ENCODE measurements around the gene ZNF221. TPM values are rescaled to one million over a fixed set of nuclear protein-coding genes. Genes with fewer than 3 reads are reported as not detected.

The ZNF221 gene
- total and polyA plus RNA-seq, 9 of the 15 experiments (the other 6 are each of a cell fraction or from before 2014, with no cell fraction given): 0.32 to 1.4 (median 0.45) TPM

DNA sequence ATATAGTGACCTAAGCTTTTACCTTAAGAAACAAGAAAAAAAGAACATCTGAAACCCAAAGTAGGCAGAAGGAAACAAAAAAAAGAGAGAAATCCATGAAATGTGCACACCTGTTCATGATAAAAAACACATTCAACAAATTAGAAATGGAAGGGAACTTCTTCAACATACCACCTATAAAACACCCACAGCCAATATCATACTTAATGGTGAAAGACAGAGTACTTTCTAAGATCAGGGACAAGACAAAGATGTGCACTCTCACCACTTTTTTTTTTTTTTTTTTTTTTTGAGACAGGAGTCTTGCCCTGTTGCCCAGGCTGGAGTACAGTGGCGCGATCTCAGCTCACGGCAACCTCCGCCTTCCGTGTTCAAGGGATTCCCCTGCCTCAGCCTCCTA, 45.1 kb upstream of the ZNF221 start:
- in situ Hi-C loops (cut with MboI): no loop called here

DNA sequence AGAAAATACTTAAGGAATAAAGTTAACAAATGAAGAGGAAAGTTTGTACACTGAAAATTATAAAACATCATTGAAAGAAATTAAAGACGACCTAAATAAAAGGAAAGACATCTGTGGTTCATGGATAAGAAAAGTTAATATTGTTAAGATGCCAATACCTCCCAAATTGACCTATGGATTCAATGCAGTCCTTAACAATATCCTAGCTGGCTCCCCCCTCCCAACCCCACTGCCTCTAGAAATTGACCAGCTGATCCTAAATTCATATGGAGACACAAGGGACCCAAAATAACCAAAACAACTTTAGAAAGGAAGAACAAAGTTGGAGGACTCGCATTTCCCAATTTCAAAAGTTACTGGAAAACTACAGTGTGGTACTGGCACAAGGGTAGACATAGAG, 44.3 kb upstream of the ZNF221 start:
- DNase-seq (ENCODE audit: extremely low read depth in 1 of 4, low spot score in 3 of 4) (no peak), FAIRE-seq (no peak), ATAC-seq (no peak)
- in situ Hi-C loops (cut with MboI) (no loop called here), intact Hi-C loops (cut with micrococcal nuclease) (no loop called here)
- no TSS peak for BruUV-seq (replicated peaks)
- 0% methylated on average over 2 of the region's 2 CpGs for WGBS (ENCODE audit: insufficient coverage, low coverage, missing lambda C conversion rate)
- no peak overlapping the region for H3K4me2 ChIP-seq (ENCODE audit: insufficient read depth, low read length)
- ChIA-PET POLR2A (no interaction called here), CTCF (ENCODE audit: low intra/inter-chr PET ratio) (no interaction called here)
- no peaks in the 10 kb centered on the region for H3K79me2 ChIP-seq (ENCODE audit: control insufficient read depth, insufficient read depth, low read length)
- H3K4me1 ChIP-seq (replicated peaks in 1 of 2; ENCODE audit: control insufficient read depth in 2 of 2, insufficient read depth in 2 of 2, low read length in 2 of 2): no peaks in the 10 kb centered on the region; a peak in 1 of 5 replicates
- no peak for TF ChIP-seq SMAD3 (CRISPR knock-in tag; conservative IDR thresholded peaks at IDR 0.05)
- no peak for TF ChIP-seq ARNT (IDR thresholded peaks at IDR 0.05)
- TF ChIP-seq TEAD1 (CRISPR knock-in tag; IDR thresholded peaks at IDR 0.05): no peak
- no peak for TF ChIP-seq SRSF3 (IDR thresholded peaks at IDR 0.05; ENCODE audit: insufficient read depth, low read length)
- no peak for TF ChIP-seq PTBP1 (IDR thresholded peaks at IDR 0.05; ENCODE audit: low read depth, low read length)
- H3K9me1 ChIP-seq (ENCODE audit: control insufficient read depth, insufficient read depth, low read length): no peaks in the 10 kb centered on the region
- H2AFZ ChIP-seq (ENCODE audit: low read depth, low read length): no peak overlapping the region
- no peak overlapping the region for H3K4me3 ChIP-seq
- no peaks in the 10 kb centered on the region for H4K20me1 ChIP-seq (replicated peaks; ENCODE audit: control insufficient read depth, insufficient read depth, low read length)
- no peaks in the 10 kb centered on the region for H3K36me3 ChIP-seq (ENCODE audit: control insufficient read depth, insufficient read depth, low read length)
- H3K27me3 ChIP-seq (ENCODE audit: control insufficient read depth in 2 of 2, insufficient read depth in 2 of 2, low read length in 2 of 2): no peaks in the 10 kb centered on the region
- H3K9ac ChIP-seq (ENCODE audit: insufficient read depth in 1 of 2, low read depth in 2 of 2, low read length in 2 of 2): no peak overlapping the region
- H3K9me3 ChIP-seq (replicated peaks; ENCODE audit: control insufficient read depth, insufficient read depth, low read depth, low read length): no peaks in the 10 kb centered on the region; the same call in 1 of the 2 replicates
- no peak overlapping the region for H3K27ac ChIP-seq (ENCODE audit: extremely low read depth, low read depth, low read length)

More for the DNA sequence above, 45.1 kb upstream of the ZNF221 start:
- TF ChIP-seq SMARCC2 (IDR thresholded peaks at IDR 0.05; ENCODE audit: low read depth): no peak
- TF ChIP-seq, protein P1, sequence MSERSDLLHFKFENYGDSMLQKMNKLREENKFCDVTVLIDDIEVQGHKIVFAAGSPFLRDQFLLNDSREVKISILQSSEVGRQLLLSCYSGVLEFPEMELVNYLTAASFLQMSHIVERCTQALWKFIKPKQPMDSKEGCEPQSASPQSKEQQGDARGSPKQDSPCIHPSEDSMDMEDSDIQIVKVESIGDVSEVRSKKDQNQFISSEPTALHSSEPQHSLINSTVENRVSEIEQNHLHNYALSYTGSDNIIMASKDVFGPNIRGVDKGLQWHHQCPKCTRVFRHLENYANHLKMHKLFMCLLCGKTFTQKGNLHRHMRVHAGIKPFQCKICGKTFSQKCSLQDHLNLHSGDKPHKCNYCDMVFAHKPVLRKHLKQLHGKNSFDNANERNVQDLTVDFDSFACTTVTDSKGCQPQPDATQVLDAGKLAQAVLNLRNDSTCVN (CRISPR knock-in tag; IDR thresholded peaks at IDR 0.05): no peak
- TF ChIP-seq ZNF197 (CRISPR knock-in tag; IDR thresholded peaks at IDR 0.05; ENCODE audit: low read depth): no peak
- Histone ChIP-seq H3K27me3 (ENCODE audit: control insufficient read depth in 2 of 2, insufficient read depth in 2 of 2, low read length in 2 of 2) (no peaks in the 10 kb centered on the region), H3K4me1 (replicated peaks in 1 of 2; ENCODE audit: control insufficient read depth in 2 of 2, insufficient read depth in 2 of 2, low read length in 2 of 2) (no peaks in the 10 kb centered on the region; a peak in 2 of 5 replicates), H2AFZ (ENCODE audit: low read depth, low read length) (no peak overlapping the region), H3K79me2 (ENCODE audit: control insufficient read depth, insufficient read depth, low read length) (no peaks in the 10 kb centered on the region), H3K4me3 (no peak overlapping the region), H4K20me1 (replicated peaks; ENCODE audit: control insufficient read depth, insufficient read depth, low read length) (no peaks in the 10 kb centered on the region), H3K4me2 (ENCODE audit: insufficient read depth, low read length) (no peak overlapping the region), H3K27ac (ENCODE audit: extremely low read depth, low read depth, low read length) (no peak overlapping the region), H3K36me3 (ENCODE audit: control insufficient read depth, insufficient read depth, low read length) (no peaks in the 10 kb centered on the region), H3K9me1 (ENCODE audit: control insufficient read depth, insufficient read depth, low read length) (no peaks in the 10 kb centered on the region), H3K9me3 (replicated peaks; ENCODE audit: control insufficient read depth, insufficient read depth, low read depth, low read length) (peaks cover 2% of the 10 kb centered on the region; the same call in 1 of the 2 replicates), H3K9ac (ENCODE audit: insufficient read depth in 1 of 2, low read depth in 2 of 2, low read length in 2 of 2) (no peak overlapping the region)
- BruUV-seq (replicated peaks): no TSS peak
- ChIA-PET CTCF (ENCODE audit: low intra/inter-chr PET ratio) (no interaction called here), POLR2A (no interaction called here)
- no peak for ATAC-seq
- WGBS (ENCODE audit: insufficient coverage, low coverage, missing lambda C conversion rate): no CpG with 5 or more reads among the region's 5 CpGs
- DNase-seq (ENCODE audit: extremely low read depth in 1 of 4, low spot score in 3 of 4): no peak
- no peak for FAIRE-seq
- intact Hi-C loops (cut with micrococcal nuclease): no loop called here
